ENCODE results near the gene NMNAT3. TPM values are rescaled to one million over a fixed set of nuclear protein-coding genes. Genes with fewer than 3 reads are reported as not detected.

Gene NMNAT3
- polyA plus RNA-seq = 1 to 10 TPM; 4.6 to 8.2 (median 5.9) TPM

- H3K27ac ChIP-seq (ENCODE audit: low read depth, low read length) = no peak within 1 kb of the TSS
- WGBS, 3 donors = 1 to 3% (median 1%) methylated on average over 65 of the region's 65 CpGs
Observed at GRCh38 chr3:139677388-139678155, at the start of gene NMNAT3. Gene NMNAT3, minus strand, starts transcription at chr3:139677972. Its CDS starts 50,248 bp downstream, at chr3:139627724.

DNA sequence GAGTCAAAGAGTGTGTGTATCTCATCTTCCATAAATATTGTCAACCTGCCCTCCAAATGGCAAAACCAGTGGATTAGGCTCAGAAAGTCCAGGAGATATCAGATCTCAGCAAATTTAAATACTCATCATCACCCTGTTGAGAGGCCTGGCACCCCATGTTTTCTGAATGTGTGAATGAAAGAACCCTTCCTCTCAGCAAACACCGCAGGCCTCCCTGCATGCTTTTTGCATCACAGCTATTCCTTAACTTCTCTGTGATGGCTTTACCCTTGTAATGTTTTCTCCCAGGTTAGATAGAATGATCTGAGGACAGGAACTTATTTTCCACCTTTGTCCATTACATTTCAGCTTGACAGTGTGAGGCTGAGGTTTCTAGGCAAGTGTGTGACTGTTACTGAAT, 43.6 kb upstream of the NMNAT3 start:
- H3K27ac ChIP-seq (ENCODE audit: low read depth, low read length) = no peak overlapping the region
- WGBS, 3 donors = 64 to 90% (median 79%) methylated on average over 1 of the region's 1 CpG

GRCh38 chr3:139718415-139718814, 40.6 kb upstream of the NMNAT3 start:
- 45 to 60% (median 55%) methylated on average over 3 of the region's 3 CpGs for WGBS, 3 donors

GRCh38 chr3:139716908-139717485, 39.2 kb upstream of the NMNAT3 start:
- no peak overlapping the region for H3K27ac ChIP-seq (ENCODE audit: low read depth, low read length)
- WGBS, 3 donors = 37 to 59% (median 52%) methylated on average over 3 of the region's 3 CpGs

More at GRCh38 chr3:139718415-139718814, 40.6 kb upstream of the NMNAT3 start:
- no peak overlapping the region for H3K27ac ChIP-seq (ENCODE audit: low read depth, low read length)

DNA sequence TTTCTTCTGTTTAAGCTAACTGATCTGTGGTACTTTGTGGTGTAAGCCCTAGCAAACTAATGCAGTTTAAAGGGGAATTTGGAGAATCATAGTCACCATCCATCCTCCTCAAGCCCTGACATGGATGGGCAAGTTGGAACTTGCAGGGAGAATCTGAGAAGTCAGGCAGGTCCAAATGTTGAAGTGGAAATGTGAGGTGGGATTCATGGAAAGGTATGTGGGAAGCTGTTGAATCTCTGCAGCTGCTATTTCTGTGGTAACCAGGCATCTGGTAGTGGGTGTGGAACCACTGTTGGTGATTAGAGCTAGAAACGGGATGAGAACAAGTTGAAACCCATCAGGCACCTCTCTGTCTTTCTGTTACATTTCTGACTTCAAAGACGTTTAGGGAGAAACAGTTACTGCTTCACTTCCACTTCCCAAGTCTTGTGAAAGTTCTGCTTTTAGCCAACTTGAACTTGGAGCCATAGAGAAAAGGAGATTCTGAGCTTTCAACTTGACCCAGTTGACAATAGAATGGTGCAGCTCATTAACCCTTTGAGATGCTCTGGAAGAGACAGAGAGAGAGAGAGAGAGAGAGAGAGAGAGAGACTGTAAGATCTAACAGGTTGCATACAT, 38.1 kb upstream of the NMNAT3 start:
- WGBS, 3 donors = 23 to 58% (median 49%) methylated on average over 2 of the region's 2 CpGs
- H3K27ac ChIP-seq (ENCODE audit: low read depth, low read length) = no peak overlapping the region

GRCh38 chr3:139715166-139715565, 37.4 kb upstream of the NMNAT3 start:
- 72 to 92% (median 86%) methylated on average over 2 of the region's 2 CpGs for WGBS, 3 donors

DNA sequence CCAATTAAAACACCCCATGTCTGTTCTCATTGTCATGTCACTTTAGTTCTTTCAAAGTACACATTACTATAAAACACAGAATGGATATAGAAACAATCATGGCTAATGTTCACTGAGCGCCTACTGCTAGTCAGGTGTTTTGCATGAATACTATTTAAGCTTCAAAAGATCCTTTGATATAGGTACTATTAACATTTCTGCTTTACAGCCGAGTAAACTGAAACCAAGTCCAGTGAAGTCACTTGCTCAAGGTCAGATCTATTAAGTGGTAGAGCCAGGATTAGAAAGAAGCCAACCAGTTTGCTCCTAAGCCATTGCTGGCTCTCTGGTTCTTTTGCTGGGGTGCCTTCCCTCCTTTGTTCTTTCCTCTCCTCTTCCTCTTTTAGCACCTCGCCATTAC, 32.4 kb upstream of the NMNAT3 start:
- 45 to 60% (median 57%) methylated on average over 3 of the region's 3 CpGs for WGBS, 3 donors

More at GRCh38 chr3:139715166-139715565, 37.4 kb upstream of the NMNAT3 start:
- H3K27ac ChIP-seq (ENCODE audit: low read depth, low read length) = no peak overlapping the region

DNA sequence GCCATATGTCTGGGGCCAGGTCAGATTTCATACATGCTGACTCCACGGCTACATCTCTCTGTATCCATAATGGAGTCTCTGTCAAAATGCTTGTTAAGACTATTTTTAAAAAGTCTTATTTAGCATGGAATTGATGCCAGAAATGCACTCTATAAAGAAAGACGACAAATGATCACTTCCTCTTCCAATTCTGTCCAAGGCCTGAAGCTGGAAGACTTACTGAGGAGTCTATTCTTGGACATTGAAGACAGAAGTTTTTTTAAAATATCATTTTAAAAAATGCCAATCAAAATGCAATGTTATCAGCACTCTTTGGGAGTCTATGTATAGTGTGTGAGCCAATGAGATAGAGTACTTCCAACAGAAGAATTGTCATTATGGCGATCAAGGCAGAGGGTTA, 27.9 kb upstream of the NMNAT3 start:
- 65 to 88% (median 74%) methylated on average over 3 of the region's 3 CpGs for WGBS, 3 donors
- no peak overlapping the region for H3K27ac ChIP-seq (ENCODE audit: low read depth, low read length)

More for the DNA sequence above, 32.4 kb upstream of the NMNAT3 start:
- H3K27ac ChIP-seq (ENCODE audit: low read depth, low read length) = no peak overlapping the region

DNA sequence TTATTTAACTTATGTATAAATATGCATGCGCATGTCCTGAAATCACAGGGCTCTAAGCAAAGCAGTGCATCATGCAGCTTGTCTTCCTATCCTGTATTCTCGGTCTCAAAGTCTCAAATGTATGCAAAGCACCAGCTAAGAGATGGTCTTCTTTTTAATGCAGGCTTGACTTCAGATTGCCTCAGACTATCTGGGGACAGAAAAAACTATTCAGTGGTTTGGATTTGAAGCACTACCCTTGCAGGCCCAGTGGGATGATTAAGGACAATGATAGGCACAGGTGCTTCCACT, 18.5 kb upstream of the NMNAT3 start:
- H3K27ac ChIP-seq (ENCODE audit: low read depth, low read length) = no peak overlapping the region
- 91 to 97% (median 95%) methylated on average over 2 of the region's 2 CpGs for WGBS, 3 donors

DNA sequence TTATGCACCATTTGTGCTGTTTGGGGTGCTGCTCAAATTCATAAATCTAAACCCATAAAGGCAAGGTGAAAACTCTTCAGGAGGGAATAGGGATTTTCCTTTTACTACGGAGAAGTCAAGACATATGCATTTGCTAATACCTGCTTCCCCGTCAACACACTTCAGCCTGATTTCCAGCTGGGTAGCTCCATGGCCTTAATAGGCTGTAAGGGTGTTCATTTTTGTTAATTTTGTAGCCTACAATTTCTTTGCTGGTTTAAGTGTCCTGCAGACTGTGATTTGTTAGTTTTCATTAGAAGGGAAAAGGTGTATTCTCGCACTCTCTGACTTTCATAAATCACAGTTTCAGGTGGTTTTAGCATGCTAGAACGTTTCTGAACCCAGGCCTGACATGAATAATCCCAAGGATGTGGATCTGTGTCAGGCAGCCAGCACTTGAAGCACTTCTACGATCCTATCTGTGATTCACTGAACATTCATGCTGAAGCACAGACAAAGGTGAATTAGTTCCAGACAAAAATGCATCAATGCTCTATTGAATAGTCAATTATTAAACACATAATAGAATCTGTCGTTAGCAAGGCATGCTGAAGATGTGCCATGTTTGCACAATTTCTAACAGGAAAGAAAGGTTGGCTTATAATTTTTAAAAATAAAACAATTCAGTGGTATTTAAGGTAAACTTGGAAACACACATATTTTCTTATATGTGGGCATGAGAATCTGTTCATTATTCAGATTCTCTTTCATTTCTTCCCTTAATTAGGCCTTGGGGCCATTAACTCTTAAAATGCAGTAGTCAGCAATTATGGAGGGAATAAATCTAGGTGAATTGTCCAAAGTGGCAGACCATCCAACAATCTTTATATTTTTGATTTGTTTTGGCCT, 17.9 kb upstream of the NMNAT3 start:
- 47 to 72% (median 54%) methylated on average over 6 of the region's 6 CpGs for whole genome bisulfite sequencing, 3 donors
- no peak overlapping the region for H3K27ac ChIP-seq (ENCODE audit: low read depth, low read length)

GRCh38 chr3:139695007-139695406, 17.2 kb upstream of the NMNAT3 start:
- no peak overlapping the region for H3K27ac ChIP-seq (ENCODE audit: low read depth, low read length)
- 64 to 68% (median 65%) methylated on average over 3 of the region's 3 CpGs for WGBS, 3 donors

DNA sequence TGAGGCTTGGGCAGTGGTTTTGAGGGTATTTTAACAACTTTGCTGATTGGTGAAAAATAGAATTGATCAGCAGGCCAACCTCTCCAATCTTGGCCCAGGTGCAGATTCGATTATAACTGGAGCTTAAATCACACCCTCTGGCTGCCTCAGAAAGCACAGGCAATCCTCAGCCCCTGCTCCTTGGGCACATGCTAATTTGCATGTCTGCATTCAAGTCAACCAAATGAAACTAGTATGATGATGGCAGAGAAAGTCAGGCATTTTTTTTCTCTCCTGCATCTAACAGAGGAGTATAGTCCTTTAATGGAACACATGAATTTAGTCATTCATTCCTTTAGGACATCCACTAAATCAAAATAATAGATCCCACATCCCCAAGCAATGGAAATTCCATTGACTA, 16.8 kb upstream of the NMNAT3 start:
- WGBS, 3 donors = 59 to 84% (median 80%) methylated on average over 1 of the region's 1 CpG
- no peak overlapping the region for H3K27ac ChIP-seq (ENCODE audit: low read depth, low read length)

DNA sequence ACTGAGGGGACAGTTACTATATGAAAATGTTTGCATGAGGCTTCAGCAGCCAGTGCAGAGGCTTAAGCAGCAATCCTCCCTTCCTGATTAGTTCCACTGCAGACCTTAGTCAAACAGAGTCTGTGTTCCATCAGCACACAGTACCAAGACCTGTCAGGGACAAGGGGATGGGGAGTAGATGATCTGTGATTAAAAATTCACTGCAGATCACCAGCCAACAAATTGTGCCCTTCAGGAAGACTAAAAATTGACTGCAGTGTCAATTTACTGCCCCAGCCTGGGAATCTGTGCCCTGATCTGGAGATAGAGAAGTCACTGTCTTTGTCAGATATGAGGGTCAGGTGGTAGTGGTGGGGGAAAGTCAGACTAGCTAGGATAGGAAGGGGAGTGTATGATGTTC, 13.8 kb upstream of the NMNAT3 start:
- H3K27ac ChIP-seq (ENCODE audit: low read depth, low read length) = no peak overlapping the region

GRCh38 chr3:139689708-139690228, 12.0 kb upstream of the NMNAT3 start:
- 72 to 77% (median 74%) methylated on average over 7 of the region's 7 CpGs for WGBS, 3 donors
- H3K27ac ChIP-seq (ENCODE audit: low read depth, low read length) = no peak overlapping the region

GRCh38 chr3:139689122-139689521, 11.3 kb upstream of the NMNAT3 start:
- no peak overlapping the region for H3K27ac ChIP-seq (ENCODE audit: low read depth, low read length)
- 43 to 53% (median 50%) methylated on average over 4 of the region's 4 CpGs for WGBS, 3 donors

- 38 to 71% (median 65%) methylated on average over 1 of the region's 1 CpG for WGBS, 3 donors
- H3K27ac ChIP-seq (ENCODE audit: low read depth, low read length) = no peak overlapping the region
Observed at GRCh38 chr3:139687431-139687830, 9.7 kb upstream of the NMNAT3 start.

GRCh38 chr3:139686624-139687023, 8.9 kb upstream of the NMNAT3 start:
- 82 to 88% (median 87%) methylated on average over 3 of the region's 3 CpGs for WGBS, 3 donors
- H3K27ac ChIP-seq (ENCODE audit: low read depth, low read length) = no peak overlapping the region

- 82 to 90% (median 86%) methylated on average over 3 of the region's 3 CpGs for whole genome bisulfite sequencing, 3 donors
- no peak overlapping the region for H3K27ac ChIP-seq (ENCODE audit: low read depth, low read length)
Observed at GRCh38 chr3:139686206-139686605, 8.4 kb upstream of the NMNAT3 start.

Data from adipose tissue (tissue), 3 donors.